HG03575 (cell line): ENCODE data around the gene CRHR1.

Experiments
- ATAC-seq: cut with Tn5 transposase; IDR thresholded peaks from one replicate; pipeline ENCODE4 v1.9.1; 2021; ENCODE audit not compliant: unreplicated experiment, insufficient number of reproducible peaks, low FRiP score; ENCODE audit errors: extremely low read depth

Gene CRHR1

DNA sequence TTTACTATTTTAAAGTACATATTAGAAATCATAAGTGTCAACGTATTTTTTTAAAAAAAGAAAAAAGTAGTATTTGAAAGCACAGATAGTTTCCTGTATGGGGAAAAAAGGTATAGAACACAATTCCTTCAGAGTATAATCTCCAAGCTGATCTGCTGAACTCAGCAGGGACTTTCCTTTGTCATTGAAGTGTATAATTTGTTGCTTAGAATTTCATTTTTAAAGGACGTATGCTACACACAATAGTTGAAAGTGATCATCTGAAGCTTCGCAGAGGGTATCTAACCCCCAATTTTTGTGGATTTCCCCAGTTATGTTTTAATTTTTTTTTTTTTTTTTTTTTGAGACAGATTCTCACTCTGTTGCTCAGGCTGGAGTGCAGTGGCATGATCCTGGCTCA lies 90.0 kb downstream of the CRHR1 start:
- no peak for ATAC-seq

DNA sequence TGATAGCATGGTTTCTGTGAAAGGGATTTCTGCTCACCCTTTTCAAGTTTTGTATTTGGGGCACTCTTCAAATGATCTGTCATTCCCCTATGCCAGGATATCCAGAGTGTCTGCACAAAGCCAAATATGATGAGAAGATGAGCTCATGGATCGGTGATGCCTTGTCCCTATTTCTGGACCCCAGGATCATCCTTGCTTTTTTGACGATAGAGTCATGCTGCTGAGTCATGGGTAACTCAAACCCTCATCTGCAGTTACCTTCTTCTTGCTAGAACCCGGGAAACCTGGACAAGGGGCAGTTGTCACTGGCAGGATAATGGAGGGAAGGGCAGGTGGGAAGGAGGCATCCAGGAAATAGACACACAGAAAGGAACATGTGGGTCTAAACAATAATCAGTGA lies 92.4 kb downstream of the CRHR1 start:
- no peak for ATAC-seq

DNA sequence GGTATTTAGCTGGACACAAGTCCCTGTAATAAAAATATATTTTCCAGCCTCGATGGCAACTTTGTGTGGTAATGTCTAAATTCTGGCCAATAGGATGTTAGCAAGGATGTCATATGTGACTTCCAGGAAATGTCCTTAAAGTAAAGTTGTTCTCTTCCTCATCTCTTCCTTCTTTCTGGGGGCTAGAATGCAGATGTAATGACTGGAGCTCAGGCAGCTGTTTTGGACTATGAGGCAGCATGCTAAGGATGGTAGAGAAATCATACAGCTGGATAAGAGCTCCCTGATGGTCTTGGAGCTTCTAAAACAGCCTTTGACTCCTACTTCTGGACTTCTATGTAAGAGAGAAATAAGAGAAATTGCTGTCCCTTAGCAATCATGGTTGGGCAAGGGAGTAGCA lies 93.3 kb downstream of the CRHR1 start:
- ATAC-seq = no peak

DNA sequence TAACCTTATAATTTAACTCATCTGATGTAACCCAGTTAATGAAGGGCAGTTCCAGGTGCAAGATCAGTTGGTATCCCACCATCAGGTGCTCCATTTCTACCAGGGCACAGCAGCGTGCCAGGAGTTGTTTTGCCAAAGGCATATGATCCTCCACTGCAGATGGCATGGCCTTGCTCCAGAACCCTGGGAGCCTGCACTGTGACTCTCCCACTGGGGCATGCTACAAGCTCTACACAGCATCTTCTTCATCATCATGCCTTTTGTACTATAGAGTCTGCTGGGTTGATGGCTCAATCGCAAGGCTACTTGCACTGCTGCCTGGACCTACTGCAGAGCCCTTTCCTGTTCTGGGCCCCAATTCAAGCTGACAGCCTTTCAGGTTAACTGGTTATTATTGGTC lies 98.9 kb downstream of the CRHR1 start:
- no peak for ATAC-seq
